Hypothalamus (tissue), 51 donors: ENCODE results near the gene CLEC18B.

ENCODE experiments used
- DNase-seq, 51 donors: peaks; one replicate each; lab custom pipeline; 2025; lab: John Stamatoyannopoulos, UW

Gene CLEC18B

DNA sequence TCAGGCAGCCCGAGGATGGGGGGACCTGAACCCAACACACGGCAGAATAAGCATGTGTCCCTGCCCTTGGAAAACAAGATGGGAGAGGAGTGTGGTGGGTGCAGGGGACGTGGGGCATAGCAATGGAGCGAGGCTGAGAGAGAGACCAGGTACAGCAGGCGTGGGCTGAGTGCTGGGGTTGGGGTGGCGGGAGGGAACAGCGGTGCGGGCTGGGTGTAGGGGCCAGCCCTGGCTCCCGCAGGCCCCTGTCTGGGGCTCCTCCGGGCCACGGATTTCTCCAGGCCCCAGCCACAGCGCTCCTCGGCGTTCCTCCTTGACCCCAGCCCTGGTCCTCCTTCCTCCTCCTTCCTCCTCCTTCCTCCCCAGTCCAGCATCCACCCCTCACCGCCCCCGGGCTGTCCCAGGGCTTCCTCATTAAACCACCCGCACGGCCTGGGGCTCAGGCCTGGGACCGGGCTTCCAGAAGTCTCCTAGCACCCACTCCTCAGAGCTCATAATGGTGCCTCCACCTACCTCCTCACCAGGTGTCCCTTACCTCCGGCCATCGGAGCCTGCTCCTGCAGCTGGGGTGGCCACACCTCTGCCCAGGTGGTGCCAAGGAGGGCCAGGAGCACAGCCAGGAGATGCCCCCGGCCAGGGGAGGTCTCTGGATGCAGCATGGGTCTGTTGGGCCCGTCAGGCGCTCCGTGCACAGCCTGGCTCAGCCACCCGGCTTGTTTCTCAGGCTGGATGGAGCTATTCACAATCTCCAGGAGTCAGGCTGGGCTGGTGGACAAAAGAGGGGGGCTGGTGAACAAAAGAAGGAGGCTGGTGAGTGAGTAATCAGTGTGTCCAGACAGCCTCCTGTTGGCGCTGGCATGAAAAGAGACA is at the start of gene CLEC18B:
Gene CLEC18B, minus strand, starts transcription at position 867 of the 870 bp plus-strand sequence. Its CDS starts 208 bp downstream, at position 659.
- DNase-seq = peak in 8 of 51 donors; percentile 12 to 69 (median 29)

DNA sequence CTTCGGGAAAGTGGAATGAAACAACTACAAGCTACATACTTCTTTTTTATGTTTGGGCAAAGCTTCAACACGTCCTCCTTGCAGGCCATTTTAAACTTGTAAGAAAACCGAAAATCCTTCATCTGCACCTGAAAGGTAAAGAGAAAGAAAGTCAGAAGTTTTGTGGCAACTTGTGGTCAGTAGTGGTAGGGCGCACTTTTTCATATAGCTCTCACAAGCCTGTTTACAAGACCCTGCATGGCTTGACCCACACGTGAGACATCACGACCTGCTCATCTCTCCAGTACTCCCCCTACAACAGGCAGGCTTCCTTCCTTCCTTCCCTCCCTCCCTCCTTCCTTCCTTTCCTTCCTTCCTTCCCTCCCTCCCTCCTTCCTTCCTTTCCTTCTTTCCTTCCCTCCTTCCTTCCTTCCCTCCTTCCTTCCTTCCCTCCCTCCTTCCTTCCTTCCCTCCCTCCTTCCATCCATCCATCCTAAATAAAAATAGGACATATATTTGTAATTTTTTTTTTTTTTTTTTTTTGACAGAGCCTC is 48.7 kb upstream of the CLEC18B start:
- DNase-seq = no peak

DNA sequence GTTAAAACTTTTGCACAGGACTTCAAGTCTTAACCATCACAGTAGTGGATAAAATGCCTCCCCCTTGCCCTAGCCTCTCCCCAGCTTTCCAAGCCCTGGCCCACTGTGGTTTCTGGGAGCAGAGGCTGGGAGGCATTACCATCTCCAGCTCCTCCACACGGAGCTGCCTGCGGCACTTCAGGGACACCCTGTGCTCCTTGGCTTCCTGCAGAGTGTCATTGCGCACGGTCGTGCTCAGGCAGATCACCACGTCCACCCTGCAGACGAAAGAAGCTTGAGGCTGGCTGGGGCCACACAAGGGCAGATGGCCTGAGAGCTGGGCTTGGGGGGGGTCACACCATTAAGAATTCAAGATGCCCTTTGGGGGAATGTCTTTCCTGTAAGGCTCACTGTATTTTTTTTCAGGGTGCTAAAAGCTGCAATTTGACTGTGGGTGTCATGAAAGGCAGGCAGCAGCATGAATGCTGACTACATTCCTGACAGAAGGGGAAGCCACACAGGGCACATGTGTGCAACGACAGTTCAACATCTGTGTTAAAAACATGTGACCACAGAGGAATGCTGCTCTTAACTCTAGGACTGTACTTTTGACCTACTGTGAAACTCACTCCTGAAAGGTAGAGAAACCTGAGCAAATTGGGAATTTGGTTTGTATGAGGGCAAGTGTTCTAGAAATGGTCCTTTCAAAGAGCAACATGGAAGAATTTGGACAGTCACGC is 47.7 kb upstream of the CLEC18B start:
- no peak for DNase-seq

DNA sequence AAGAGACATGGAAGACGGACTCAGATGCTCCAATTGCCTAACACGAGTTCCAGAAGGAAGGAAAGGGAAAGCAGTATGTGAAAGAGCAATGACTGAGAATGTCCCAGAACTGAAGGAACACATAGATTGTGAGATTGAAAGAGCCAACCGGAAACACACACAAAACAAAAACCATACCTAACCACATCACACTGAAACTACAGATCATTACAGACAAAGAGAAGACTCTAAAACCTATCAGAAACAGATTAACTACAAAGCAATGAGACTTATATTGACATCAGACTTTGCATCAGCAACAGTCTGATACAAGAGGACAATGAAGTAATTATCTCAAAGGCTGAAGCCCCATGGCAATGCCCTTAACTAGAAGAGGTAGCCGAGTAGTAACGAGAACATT is 45.6 kb upstream of the CLEC18B start:
- DNase-seq = no peak

DNA sequence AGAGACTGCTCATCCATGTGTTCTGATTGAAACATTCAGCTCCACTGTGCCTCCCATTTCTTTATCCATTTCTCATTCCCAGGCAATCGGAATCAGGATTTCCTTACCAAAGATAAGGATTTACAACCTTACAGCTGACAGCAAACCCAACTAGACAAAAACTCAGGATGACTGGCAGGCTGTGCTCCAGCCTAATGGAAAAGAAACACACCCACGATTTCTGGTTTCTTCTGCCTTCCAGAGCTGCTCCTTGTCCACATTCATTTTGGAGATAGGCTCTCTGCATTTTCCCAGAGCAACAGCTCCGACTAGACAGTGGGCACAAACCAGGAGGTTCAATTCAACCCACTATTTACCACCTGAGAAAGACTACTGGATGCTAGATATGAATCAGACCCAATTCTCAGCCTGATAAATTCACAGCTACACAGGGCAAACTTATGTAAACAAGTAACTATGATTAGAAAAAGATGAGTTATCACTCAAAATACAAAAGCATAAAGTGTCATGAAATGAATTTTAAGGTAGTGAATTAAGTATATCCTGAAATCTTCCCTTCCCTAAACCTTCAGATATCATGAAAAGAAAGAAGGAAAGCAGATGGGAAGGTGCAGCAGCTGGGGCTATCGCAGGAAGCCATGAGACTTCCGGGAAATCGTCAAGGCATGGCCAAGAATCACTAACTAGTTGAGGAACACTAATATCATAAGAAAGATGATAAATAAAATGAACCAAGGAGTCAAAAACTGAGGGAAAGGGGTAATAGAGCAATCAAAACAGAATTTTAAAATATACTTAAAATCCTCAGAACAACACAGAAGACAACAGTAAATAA is 44.8 kb upstream of the CLEC18B start:
- DNase-seq = no peak

DNA sequence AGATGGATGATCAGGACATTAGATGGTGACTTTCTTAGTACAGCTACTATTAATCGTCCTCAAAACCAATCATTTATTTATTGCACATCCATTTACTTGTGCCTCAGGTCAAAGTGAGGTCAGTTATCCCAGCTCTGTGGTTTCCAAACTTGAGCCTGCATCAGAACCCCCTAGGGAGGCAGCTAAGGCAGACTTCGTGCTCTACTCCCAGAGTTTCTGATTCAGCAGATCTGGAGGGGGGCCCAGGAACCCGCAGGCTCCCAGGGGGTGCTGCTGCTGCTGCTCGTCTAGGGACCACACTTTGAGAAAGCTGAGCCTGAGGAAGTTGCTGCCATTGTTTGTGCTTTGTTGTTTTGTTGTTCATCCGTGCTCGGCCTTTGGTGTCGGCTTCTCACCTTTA is 44.0 kb upstream of the CLEC18B start:
- DNase-seq = no peak

DNA sequence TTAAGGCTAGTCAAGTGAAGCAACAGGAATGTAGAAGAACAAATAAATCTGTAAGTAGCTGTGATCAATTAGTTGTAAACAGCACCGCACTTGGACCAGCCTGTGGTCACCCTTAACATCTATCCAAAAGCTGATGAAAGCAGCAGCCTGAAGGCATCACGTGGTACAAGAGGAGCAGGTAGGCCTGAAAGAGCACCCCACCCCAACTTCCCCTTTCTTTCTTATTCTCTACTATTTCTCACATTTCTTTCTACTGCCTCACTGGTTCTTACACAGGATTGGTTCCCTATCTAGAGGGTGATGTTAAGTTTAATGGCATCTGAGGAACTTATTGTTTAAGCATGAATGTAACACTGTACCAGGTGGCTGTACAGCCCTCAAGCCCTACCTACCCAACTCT is 42.6 kb upstream of the CLEC18B start:
- no peak for DNase-seq

DNA sequence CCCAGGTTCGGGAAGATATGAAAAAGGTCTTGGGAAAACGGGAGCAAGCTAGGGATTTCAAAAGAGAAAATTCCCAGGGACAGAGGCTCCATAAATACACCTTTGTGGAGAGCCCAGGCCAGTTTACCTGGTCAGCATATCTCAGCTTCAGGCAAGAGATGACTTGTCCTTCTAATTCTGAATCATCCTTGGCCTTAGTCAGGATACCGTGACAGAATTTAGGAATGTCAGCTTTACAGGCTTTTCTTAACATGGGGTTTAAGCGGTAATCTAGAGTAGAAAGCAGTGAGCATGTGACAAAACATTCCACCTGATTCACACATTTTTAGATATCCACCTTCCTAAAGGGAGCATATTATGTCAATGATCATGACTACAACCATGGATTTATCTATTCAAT is 41.1 kb upstream of the CLEC18B start:
- DNase-seq = no peak

DNA sequence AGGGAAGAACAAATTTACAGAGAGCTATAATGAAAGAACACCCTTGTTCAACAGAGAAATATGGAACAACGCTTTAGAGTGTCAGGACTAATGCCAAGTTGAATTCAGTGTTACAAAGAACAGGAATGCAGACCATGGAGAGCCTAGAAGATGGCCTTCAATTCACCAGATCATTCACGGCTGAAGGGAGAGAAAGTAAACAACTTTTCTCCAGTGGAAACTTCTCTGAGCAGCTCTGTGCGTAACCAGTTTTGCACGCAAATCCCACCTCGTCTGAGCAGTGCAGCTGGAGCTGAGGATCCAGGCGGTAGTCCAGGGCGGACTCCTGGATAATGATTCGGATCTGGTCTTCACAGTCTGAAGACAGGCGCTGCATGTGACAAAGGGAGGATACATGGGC is 40.5 kb upstream of the CLEC18B start:
- peak in 2 of 51 donors; percentile 41 to 49 for DNase-seq

DNA sequence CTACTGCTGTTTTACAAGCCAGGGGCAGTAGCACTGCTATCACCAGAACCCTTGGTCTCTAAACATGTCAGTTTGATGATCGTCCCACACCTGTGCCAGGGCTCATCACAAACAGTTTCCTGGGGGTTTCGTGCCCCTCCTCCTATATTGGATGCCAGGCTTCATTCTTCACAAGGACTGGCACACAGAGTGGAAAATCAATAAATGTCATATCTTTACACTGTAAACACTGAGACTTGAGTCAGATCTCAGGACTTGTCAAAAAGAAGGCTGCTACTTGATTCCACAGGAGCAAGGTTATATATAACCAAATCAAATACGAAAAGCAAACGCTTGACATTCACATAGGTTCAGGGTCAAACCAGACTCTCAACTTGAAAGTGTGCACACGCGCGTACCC is 39.3 kb upstream of the CLEC18B start:
- no peak for DNase-seq

DNA sequence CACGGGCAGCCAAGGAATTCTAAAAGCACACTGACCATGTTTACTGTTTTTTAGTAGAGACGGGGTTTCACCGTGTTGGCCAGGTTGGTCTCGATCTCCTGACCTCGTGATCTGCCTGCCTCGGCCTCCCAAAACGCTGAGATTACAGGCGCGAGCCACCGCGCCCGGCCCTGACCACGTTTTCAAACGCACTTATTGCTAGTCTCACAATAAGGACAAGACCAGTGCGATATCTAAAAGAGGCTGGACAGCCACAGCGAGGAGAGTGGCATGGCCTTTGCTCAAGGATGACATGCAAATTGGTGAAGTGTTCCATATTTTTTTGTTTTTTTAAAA is 35.0 kb upstream of the CLEC18B start:
- no peak for DNase-seq

DNA sequence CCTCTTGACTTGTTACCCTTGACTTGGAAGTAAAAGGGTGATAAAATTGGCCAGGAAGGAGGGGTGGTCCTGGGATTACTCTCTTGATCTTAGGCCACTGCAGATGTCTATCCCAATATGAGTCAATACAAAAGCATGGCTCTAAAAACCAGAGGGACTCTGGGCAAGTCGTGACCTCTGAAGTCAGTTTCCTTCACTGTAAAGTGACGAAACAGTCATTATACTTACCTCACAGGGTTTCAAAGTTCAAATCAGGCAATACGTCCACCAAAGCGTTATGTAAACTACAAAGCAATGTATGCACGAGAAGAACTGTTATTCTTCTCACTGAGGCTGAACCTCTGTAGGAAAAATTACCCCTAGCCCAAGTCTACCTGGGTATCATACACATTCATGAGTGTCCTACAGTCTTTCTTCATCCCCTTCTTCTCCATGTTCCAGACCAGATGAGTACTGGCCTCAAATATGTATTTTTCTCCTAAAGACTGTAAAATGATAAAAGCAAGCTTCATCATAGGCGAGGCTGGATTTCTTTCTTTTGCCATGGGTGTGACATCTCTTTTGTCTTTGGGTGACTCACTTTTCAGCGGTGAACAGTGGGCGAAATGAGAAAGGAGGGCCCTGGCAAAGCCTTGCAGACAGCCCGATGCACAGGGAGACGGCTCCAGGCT is 34.5 kb upstream of the CLEC18B start:
- DNase-seq = peak in 2 of 51 donors; percentile 12 to 29

DNA sequence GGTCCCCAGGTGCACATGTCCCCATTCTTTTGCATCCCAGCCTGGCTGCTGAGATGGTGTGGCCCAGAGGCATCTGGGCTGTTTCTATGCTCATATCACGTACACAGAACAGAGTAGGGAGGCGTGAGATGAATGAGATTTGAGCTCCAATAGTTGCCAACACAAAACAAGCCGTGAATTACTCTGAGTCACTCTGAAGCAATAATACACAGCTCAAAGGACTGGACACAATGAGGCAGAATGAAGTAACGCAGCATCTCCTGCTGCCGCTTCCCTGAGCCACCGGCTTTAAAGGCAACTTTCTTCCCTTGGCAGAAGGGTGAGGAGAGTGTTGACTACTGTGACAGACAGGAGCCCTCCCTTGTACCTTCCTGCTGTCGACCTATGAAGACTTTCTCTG is 33.9 kb upstream of the CLEC18B start:
- DNase-seq = peak in 1 of 51 donors; percentile 30

DNA sequence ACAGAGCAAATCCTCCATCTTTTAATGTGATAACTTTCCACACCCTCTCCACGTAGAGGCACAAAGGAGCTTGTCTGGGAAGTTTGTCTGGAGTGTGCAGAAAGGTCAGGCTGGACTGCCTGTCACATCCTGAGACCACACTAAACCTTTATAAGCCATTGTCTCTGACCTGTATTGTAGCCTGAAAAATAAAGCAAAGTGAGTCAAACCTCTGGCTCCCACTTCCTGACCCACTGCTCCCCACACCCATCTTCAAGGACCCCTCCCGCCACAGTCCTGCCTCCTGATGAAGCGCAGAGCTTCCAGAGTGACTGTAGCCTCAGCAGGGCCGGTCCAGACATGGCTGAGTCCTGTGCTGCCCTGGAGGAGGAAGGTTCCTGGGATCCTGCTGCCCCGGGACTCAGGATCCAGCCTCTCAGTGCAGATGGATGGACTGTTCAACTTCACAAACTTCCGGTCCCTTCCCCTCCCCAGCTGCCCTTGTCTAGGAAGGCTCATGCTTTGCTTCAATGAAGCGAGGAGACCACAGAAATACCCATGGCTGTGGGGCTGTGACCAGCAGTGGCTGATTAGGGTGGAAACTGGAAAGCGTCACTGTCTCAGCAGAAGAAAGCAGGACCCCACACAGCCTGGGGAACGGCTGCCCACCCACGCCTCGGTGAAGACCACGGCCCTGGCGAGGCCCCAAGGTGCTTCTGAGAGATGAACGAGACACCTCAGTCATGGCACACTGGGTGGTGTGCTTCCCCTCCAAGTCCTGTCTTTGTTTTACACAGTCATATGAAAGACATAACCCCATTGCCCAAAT is 30.9 kb upstream of the CLEC18B start:
- no peak for DNase-seq

DNA sequence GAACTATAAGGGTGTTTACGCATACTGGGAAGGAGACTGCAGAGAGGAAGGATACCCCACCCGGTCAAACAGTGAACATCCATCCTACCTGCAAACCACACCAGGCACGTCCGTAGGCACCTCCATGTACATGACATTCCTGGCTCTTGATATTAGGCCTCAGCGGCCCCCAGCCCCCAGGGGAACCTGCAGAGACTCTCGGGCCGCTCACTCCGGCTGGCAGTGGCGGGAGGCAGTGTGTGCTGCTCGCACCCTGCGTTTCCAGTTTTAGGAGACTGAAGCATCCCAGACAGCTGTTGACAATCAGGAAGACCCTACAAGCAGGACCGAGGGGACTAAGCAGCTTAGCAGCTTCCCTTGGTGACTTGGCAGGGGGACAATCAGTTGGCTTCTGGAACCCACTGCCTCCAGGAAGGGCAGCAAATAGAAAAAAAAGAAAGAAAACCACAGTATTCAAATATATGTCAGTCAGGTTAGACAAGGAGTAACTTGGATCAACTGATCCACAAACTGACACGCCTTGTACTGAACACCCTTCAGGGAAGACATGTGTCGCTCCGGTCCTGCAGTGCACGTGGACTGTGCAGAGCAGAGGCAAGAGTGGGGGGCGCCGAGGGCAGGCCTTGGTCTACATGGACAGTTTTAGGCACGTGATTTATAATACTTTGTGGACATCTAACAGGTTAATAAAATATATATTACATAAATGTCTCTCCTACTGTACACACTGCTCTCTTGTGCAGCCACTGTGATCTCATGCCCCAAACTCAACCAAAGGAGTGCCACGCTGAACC is 29.9 kb upstream of the CLEC18B start:
- DNase-seq = no peak

DNA sequence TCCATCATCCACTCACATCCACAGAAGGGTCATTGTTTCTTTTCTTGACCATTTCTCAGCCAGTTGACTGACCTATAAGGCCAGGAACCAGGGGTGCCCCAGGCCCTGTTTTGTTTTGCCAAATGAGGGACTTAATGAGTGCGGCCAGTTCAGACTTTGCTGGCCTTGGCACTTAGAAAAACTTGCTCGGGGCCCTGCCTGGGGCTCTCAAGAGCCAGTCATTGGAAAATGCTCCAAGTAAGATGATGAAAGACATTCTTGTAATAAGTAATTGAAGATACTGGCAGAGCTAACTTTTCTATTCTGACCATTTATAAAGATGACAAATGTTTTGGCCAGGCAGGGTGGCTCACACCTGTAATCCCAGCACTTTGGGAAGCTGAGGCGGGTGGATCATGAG is 29.0 kb upstream of the CLEC18B start:
- DNase-seq = no peak

DNA sequence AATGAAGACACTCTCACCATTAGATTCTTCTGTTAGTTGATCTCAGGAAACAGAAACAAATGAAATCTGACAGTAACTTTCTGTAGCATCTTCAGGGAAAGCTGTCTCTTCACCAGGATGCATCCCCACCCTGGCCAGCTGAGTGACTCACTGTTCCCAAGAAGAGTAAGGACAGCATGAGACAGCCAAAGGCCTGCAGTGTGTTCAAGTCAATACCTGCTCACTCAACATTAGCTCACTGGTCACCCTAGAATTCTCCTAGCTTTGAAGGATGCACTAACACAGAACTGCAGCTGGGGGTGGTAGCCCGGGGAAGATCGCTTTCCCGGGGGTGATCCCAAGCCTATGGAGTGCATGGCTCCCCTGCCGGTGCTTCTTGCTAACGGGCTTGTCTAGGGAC is 28.2 kb upstream of the CLEC18B start:
- peak in 1 of 51 donors; percentile 27 for DNase-seq

DNA sequence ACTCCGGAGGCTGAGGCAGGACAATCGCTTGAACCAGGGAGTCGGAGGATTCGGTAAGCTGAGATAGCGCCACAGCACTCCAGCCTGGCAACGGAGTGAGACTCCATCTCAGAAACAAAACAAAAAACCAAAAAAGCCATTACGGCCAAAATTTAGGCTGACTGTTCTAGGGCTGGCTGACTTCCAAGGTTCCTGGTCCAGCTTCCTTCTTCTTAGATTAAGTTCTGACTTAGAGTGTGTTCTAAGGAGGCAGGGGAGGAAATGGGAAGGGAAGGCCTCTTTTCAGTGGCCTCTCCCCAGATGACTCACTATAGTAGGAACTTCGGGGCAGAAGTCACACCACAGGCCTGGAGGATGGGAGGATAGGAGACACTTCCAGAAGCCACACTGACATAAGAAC is 27.7 kb upstream of the CLEC18B start:
- DNase-seq = peak in 4 of 51 donors; percentile 6 to 15 (median 9)

DNA sequence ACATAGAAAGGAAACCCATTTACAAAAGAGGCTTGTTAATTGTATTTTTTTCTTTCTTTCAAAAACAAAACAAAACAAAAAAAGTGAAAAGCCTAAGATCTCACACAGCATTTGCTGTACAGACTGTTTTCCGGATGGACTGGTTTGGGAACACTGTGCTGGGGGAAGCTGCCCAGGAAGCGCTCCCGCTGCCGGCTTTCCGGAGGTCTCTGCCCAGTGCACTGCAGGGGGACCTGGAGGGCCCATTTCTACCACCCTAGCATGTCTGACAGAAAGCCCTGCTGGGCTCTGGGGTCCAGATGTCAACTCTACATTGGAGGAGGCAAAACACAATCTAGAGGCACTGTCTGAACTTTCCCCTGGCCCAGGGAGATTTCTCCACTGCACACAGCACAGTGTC is 26.3 kb upstream of the CLEC18B start:
- no peak for DNase-seq
